ENCODE data around the gene SELENOV. TPM values are rescaled to one million over a fixed set of nuclear protein-coding genes. Genes with fewer than 3 reads are reported as not detected.

Gene SELENOV
- total RNA-seq, 1 donor from 2014 or later = not detected

DNA sequence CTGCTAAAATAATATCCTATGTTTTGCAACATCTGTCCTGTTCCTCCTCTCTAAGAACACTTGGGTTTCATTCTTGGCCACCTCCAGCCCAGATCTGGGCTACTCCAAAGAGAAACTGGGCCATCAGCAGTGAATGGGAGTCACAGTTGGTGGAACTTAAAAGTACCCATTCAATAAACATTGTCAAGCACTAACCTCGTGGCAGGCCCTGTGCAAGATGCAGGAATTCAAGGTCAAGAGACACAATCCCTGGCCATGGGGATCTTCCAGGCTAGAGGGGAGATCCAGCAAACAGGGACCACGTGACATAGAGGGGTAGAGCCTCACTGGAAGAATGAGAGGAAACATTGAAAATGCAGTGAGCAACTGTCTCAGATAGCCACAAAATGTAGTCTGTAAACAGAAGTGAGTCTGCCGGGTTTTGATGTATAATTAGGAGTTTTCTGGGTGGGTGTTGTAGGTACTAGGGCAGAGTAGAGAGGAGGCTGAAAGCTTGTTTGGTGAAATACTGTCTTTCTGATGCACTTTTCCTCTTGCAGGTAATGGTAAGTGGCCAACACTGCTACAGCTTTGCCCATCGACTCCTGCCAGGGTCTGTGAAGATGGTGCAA, 39.9 kb downstream of the SELENOV start:
- TF ChIP-seq, protein P1, sequence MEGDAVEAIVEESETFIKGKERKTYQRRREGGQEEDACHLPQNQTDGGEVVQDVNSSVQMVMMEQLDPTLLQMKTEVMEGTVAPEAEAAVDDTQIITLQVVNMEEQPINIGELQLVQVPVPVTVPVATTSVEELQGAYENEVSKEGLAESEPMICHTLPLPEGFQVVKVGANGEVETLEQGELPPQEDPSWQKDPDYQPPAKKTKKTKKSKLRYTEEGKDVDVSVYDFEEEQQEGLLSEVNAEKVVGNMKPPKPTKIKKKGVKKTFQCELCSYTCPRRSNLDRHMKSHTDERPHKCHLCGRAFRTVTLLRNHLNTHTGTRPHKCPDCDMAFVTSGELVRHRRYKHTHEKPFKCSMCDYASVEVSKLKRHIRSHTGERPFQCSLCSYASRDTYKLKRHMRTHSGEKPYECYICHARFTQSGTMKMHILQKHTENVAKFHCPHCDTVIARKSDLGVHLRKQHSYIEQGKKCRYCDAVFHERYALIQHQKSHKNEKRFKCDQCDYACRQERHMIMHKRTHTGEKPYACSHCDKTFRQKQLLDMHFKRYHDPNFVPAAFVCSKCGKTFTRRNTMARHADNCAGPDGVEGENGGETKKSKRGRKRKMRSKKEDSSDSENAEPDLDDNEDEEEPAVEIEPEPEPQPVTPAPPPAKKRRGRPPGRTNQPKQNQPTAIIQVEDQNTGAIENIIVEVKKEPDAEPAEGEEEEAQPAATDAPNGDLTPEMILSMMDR (IDR thresholded peaks at IDR 0.05; ENCODE audit: borderline replicate concordance) = no peak
- Histone ChIP-seq H3K9me3 (replicated peaks) (no peaks in the 10 kb centered on the region), H3K36me3 (no peaks in the 10 kb centered on the region), H3K27me3 (ENCODE audit: low read depth) (peaks cover 27% of the 10 kb centered on the region), H3K27ac (replicated peaks) (no peak overlapping the region), H3K4me3 (no peak overlapping the region), H3K4me1 (peaks cover 8% of the 10 kb centered on the region)
- DNase-seq = no peak
- intact Hi-C loops (cut with micrococcal nuclease) = no loop called here

DNA sequence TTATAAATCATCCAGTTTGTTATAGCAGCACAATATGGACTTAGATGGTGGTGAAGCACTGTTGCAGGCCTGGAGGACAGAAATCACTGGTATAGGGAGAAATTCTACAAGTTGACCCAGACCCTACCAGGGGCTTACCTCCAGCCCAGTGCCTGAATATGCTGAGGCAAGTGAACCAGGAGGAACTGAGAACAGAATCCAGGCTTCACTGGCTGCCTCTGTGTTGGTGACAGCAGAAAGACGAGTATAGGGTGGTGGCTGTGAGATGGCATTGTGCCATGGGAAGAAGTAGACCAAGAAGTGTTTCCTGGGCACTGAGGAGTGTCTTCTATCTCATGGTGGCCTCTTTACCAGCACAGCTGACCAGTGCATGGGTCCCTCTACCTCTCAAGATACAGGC, 40.9 kb downstream of the SELENOV start:
- H3K27me3 ChIP-seq (ENCODE audit: low read depth) = peaks cover 27% of the 10 kb centered on the region
- intact Hi-C loops (cut with micrococcal nuclease) = no loop called here
- TF ChIP-seq, protein P1 (IDR thresholded peaks at IDR 0.05; ENCODE audit: borderline replicate concordance) = no peak
- peaks cover 8% of the 10 kb centered on the region for H3K4me1 ChIP-seq
- H3K27ac ChIP-seq (replicated peaks) = no peak overlapping the region
- H3K36me3 ChIP-seq = no peaks in the 10 kb centered on the region
- H3K4me3 ChIP-seq = no peak overlapping the region
- H3K9me3 ChIP-seq (replicated peaks) = no peaks in the 10 kb centered on the region
- DNase-seq = no peak

DNA sequence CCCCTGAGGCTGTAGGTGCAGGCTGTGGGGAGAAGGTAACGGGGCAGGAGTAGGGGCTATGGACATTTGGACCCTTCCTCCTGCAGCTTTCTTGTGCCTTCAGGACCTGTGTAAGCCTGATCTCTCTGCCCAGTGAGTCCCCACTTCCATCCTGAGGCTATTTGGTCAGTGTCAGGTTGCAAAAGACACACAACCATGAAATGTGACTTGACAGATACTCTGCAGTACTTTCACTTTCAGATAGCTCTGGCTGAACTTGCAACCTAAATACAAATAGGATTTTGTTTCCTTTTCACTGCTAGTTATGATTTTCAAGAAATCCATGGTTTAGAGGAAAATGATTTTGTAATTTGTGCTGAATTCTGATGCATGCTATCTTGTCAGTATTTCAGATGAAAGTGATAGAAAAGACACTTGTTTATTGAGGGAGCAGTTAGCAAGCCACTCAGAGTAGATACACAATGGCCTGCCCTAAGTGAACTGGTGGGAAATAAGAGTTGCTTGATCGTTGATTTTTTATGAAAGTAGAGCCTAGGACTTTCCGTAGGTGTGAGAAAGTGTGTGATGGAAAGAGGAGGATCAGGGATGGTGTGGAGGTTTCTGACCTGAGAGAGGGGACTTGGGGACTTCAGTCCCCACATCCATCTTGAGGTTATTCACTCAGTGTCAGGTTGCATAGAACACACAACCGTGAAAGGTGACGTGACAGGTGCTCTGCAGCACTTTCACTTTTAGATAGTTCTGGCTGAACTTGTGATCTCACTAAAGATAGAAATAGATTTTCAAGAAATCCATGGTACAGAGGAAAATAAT, 43.1 kb downstream of the SELENOV start:
- intact Hi-C loops (cut with micrococcal nuclease) = no loop called here
- no peak overlapping the region for H3K27ac ChIP-seq (replicated peaks)

DNA sequence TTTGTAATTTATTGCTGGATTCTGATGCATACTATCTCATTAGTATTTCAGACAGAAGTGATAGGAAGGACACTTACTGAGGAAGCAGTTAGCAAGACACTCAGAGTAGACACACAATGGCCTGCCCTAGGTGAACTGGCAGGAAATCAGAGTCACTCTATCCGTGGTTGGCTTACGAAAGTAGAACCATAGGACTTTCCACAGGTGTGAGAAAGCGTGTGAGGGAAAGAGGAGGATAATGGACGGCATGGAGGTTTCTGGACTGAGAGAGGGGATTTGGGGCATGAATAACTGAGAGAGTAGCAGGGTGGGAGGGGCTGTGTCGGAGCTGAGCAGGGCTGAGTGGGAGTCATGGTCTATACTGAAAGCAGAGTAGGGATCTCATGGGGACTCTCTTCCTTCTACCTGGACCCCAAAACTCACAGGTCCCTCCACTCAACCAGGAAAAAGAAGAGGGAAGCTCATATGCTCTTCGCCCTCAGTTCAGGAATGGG, 43.7 kb downstream of the SELENOV start:
- peaks cover 8% of the 10 kb centered on the region for H3K4me1 ChIP-seq
- no peak overlapping the region for H3K4me3 ChIP-seq
- peaks cover 7% of the 10 kb centered on the region for H3K27me3 ChIP-seq (ENCODE audit: low read depth)
- H3K36me3 ChIP-seq = no peaks in the 10 kb centered on the region
- no peak for DNase-seq
- TF ChIP-seq, protein P1 (IDR thresholded peaks at IDR 0.05; ENCODE audit: borderline replicate concordance) = no peak
- no peaks in the 10 kb centered on the region for H3K9me3 ChIP-seq (replicated peaks)
- no peak overlapping the region for H3K27ac ChIP-seq (replicated peaks)
- intact Hi-C loops (cut with micrococcal nuclease) = no loop called here

More for the DNA sequence above, 43.1 kb downstream of the SELENOV start:
- Histone ChIP-seq H3K36me3 (no peaks in the 10 kb centered on the region), H3K4me3 (no peak overlapping the region), H3K4me1 (peaks cover 8% of the 10 kb centered on the region), H3K27me3 (ENCODE audit: low read depth) (peaks cover 13% of the 10 kb centered on the region), H3K9me3 (replicated peaks) (no peaks in the 10 kb centered on the region)
- TF ChIP-seq, protein P1 (IDR thresholded peaks at IDR 0.05; ENCODE audit: borderline replicate concordance) = no peak
- no peak for DNase-seq

DNA sequence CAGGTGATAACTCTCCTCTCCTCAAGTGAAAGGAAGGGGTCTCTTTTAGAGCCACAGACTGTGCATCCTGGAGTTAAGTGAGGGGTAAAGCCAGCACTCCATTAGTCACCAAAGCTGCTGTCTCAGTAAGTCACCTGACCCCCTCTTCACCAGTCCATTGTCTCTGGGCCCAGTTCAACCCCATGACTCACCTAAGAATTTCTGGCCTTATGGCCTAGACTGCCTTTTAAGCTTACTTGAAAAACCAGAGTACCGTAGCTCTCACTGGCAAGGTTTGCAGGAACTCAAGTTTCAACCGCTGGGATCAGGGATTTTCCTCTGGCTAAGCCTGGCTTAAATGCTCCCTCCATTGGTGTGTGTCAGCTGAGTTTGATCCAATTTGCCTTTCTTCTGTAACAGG, 48.5 kb downstream of the SELENOV start:
- Histone ChIP-seq H3K9me3 (replicated peaks) (no peaks in the 10 kb centered on the region), H3K27me3 (ENCODE audit: low read depth) (peaks cover 32% of the 10 kb centered on the region), H3K36me3 (no peaks in the 10 kb centered on the region), H3K4me1 (no peaks in the 10 kb centered on the region), H3K4me3 (no peak overlapping the region), H3K27ac (replicated peaks) (no peak overlapping the region)
- intact Hi-C loops (cut with micrococcal nuclease) = no loop called here
- no peak for DNase-seq
- TF ChIP-seq, protein P1 (IDR thresholded peaks at IDR 0.05; ENCODE audit: borderline replicate concordance) = no peak

Measured in left ventricle myocardium inferior (tissue), 1 donor.